NCI-H1092 (cell line): ENCODE data around the gene MTAP.

ENCODE experiments used
- DNase-seq: peaks from one replicate; lab custom pipeline; 2025; lab: John Stamatoyannopoulos, UW

The MTAP gene

GRCh38 chr9:21804791-21805190, 2.4 kb downstream of the MTAP start:
- DNase-seq = no peak

DNA sequence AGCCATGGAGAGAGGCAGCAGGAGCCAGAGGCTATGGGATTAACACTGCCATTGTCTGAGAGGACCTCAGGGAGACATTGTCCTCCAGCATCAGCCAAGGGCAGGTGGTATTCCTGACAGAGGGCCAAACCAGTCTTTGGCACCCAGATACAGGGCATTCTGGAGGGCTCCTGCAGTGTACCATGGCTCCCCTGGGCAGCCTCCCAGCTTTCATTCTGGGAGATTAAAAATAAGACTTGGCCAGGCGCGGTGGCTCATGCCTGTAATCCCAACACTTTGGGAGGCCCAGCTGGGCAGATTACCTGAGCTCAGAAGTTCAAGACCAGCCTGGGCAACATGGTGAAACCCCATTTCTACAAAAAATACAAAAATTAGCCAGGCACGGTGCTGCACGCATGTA, 4.2 kb downstream of the MTAP start:
- DNase-seq = peak; percentile 18

GRCh38 chr9:21810388-21810787, 8.0 kb downstream of the MTAP start:
- no peak for DNase-seq

DNA sequence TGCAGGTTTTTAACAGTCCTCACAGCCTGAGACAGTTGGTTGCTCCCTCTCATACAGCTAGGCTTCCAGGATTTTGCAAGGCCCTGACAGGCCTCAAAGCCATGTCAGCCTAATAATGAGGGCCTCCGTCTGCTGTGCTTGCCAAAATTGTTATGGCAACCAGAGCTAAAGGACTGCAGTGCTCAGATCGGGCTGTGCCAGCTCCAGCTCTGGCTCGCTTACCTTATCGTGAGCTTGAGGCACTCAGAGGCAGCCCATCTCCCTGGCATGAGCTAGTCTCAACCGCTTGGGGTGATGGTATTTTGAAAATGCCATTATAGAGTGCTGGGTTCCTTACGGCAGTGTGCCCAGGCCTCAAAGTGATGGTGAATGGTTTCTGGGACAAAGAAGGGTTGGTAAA, 8.4 kb downstream of the MTAP start:
- DNase-seq = no peak

GRCh38 chr9:21811914-21812313, 9.5 kb downstream of the MTAP start:
- DNase-seq = no peak

DNA sequence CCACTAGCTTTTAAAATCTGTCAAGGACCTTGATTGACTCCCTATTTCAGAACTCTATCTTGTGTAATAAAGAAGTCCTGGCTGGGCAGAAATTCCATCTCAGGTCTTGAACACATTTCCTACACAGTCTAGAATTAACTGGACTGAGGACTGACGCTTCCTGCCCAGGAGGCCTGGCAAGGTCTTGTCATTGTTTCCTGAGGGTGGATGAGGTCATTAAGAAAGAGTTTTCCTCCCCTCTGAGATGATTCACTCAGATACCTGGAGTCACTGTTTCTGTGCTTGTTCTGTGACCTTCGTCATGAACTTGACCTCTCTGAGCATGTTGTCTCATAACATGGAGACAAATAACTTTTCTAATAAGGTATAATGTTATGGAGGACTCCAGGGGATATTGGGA, 10.0 kb downstream of the MTAP start:
- DNase-seq = no peak

DNA sequence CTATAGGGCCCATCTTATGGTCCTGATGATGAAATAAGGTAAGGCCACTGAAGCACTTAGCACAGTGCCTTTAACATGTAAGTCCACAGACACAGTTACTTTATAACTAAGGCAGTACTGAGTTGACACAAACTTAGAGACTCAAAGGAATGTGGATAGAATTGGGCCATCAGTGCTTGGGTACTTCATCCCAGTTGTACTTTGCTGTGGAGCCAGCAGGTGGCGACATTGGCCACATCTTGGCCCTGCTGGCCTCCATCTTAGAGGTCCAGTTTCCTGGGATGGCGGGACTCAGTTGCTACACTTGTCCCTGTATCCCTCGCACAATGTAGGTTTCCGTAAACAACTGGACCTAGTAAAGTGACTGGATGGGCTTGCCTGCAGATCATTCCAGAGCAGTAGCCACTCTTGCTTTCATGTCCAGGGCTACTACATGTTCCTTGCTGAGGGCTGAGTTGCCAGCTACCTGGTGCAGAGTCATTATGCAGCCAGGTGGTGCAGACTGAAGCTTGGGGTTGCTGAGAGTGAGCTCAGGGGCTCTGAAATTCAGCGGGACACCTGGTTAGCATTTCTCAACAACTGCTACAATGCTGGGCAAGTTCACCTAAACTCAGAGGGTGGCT, 10.6 kb downstream of the MTAP start:
- DNase-seq = no peak

GRCh38 chr9:21813575-21814473, 11.4 kb downstream of the MTAP start:
- peak; percentile 71 for DNase-seq

DNA sequence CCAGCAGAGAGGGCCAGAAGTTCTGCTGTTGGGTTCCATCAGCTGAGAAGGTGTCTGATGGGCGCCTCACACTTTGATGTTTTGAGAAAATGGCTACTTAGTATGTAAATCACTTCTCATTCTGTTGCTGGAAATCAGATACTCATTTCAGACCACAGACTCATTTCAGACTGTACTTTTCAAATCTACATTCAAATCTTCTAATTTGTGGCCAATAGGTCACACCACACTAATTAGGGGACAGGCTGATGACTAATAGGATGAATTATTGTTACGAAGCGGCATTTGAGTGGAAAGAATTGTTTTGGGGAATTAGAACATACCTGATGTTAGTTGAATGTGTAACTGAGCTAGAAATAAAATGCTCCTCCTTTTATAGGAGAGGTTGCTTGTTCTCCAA, 13.2 kb downstream of the MTAP start:
- no peak for DNase-seq

DNA sequence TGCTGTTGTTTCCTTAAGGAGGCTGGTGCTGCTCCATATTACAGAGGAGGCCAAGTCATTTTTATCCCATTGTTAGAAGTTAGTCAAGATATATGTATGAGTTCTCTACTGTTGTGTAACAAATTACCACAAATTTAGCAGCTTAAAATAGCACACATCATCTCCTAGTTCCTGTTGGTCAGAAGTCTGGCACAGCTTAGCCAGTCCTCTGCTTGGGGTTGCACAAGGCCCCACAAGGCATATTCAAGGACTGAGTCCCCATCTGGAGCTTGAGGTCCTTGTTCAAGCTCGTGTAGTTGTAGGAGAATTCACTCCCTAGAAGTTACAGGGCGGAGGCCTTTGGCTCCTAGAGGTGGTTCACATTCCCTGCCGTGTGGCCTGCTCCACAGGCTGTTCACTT, 14.7 kb downstream of the MTAP start:
- no peak for DNase-seq

- DNase-seq = no peak
Observed at GRCh38 chr9:21825637-21826036, 23.2 kb downstream of the MTAP start.

GRCh38 chr9:21828853-21829410, 26.5 kb downstream of the MTAP start:
- DNase-seq = no peak

- DNase-seq = no peak
Observed at GRCh38 chr9:21830589-21830988, 28.2 kb downstream of the MTAP start.

DNA sequence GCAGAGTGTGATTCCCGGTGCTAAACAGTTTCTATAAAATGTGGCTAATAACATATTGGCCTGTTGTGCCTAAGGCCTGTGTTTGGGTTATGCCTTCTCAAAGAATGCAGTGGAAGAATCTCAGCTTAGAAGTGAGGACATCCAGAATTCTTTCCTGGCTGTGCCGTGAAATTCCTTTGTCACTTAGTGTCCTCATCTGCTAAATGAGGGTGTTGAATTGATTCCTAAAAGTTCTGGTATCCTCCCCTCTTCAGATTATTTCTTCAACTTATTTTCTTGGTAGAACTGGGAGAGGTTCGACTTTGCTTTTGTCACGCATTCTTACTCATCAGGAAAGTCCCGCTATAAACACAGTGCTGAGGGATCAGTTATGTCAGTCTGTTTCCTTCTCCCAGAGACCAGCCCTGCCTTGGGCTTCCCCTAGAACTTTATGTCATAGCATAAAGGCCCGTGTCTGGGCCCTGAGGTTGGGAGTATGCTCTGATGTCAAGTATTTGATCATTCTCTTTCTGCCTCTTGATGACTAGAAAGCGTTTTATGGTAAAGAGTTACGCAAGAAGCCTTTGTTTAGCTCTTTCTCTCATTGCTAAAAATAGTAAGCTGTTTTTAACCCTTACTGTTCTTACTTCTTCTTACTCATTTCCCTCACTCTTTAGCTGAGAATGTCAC, 29.5 kb downstream of the MTAP start:
- DNase-seq = no peak

- no peak for DNase-seq
Observed at GRCh38 chr9:21833090-21833801, 30.8 kb downstream of the MTAP start.

- DNase-seq = no peak
Observed at GRCh38 chr9:21835121-21835520, 32.7 kb downstream of the MTAP start.

DNA sequence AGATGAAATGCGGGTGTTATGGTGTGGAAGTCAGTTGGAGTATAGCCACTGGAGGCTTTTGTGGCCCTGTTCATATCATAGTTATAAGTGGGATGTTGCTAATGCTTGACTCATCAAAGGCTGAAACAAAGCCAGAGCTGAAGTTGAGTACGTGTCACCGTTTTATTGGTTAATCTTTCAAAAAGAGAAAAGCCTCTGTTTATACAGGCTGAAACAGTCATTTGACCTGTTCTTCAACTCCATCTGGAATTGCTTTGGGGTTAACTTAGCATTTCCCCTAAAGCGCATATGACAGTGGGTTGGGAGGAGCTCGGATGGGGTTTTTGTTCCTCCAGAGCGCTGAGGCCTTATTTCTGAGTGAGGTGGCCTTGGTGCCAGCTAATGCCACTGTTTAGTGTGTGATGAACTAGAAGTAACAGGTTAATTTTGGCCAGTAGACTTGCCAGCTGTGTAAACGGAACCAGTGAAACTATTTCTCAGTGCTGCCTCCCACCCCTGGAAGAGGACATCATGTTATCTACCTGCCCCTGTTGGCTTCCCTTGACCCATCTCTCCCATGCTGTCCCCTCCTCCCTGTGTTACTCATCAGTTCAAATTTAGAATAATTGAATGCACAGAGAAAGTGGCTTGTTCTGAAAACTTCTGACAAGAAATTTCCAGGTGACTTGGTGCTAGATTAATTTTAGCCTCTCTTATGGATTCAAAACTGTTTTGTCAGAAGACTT, 34.2 kb downstream of the MTAP start:
- DNase-seq = no peak

GRCh38 chr9:21837501-21837900, 35.1 kb downstream of the MTAP start:
- no peak for DNase-seq

GRCh38 chr9:21840647-21841046, 38.2 kb downstream of the MTAP start:
- no peak for DNase-seq

GRCh38 chr9:21841133-21841532, 38.7 kb downstream of the MTAP start:
- no peak for DNase-seq

- DNase-seq = no peak
Observed at GRCh38 chr9:21848615-21849014, 46.2 kb downstream of the MTAP start.
